NCI-H128 (cell line): ENCODE measurements around the gene RRAD.
"Not testable (repeated sequence)": the region's sequence is repeated elsewhere in the genome, so short reads cannot be mapped to it uniquely, and the experiment has no call there.

Experiments
- DNase-seq: peaks from one replicate; lab custom pipeline; 2025; ENCODE audit not compliant: unreplicated experiment; lab: John Stamatoyannopoulos, UW

The RRAD gene

DNA sequence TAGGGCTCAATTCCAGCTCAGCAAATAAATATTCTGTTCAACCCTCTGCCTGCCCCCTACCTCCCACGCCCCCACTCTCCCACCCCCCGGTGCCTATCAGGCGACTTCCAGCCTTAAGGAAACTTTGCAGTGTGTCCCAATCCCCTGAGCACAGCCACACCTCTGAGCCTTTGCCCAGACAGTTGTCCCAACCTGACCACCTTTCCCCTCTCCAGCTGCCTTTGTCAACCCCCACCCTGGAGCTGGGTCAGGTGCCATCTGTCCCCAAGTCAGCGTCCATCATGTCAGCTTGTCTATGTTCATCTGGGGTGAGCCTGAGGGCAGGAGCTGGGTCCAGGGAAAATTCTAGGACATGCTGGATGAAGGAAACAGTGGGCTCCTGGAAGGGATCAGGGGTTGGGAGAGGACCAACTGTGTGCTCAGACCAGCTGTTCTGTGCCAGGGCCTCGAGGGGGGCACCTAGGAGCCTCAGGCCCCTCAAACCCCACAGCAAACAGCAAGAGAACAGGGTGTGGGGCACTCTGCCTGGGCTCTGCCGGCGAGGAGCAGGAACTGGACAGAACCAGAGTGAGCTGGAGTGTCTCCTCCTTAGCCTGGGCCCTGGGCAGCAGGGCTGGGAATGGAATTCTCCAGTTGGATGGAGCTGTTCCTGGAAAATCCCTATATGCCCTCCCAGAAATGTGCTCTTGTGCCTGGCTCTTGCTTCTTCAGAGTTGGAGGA is 24.5 kb downstream of the RRAD start:
- DNase-seq: no peak

DNA sequence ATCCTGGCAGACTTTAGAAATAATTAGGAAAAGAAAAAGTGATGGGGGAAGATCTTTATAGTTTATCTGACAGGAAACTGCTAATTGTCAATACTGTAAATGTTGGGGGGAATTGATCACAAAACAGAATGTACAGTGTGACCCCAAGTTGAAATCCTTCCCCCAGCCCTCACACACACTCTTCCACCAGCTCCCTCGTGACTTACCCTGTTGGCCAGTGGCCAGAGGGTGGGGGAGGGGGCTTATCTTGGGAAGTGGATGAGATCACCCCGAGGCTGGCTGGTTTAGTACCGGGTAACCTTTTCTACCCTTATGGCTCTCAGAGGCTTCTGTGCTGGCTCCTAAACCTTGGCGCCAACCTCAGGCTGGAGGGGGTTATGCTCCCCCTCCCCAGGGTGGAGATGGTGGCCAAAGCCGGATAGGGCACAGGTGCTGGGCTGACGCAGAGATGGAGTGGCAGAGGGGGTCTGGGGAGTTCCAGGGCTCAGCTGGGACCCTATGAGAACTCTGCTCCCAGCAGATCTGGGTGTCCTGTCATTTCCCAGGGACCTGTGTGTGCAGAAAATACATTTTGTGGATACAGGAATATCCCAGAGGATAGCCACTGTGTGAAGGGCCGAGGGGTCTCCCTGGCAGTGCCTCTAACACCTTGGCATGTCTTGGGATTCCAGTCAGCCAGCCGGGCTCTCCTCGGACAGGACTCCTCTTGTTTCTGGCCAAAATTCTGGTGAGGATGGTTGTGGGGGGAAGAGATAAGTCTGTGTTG is 25.2 kb downstream of the RRAD start:
- DNase-seq: no peak

DNA sequence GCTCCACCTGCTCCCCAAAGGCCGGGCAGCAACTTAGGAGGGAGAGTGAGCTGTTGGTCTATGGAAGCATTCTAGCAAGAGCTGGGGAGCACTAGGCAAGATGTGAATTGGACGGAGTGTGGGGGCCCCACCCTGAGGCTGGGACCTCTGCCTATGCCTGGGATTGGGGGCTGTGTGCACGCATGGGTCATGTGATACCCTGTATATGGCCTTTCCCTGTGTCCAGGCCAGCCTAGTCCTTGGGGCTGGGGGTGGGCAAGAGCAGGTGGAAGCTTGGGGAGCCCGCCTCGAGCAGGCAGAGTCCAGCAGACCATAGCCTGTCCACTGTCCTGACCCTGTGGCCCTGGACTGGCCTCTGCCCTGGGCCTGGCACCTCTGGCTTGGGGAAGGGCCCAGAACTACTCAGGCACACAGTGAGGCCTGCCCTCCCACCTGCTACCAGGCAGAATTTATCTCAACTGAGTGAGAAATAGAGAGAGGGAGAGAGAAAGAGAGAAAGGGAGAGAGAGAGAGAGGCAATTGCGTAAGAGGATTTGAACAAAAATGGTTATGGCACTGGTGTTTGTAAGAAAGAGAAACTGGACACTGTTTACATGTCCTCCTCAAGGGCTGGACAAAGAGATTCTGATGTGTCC is 25.9 kb downstream of the RRAD start:
- DNase-seq: no peak

DNA sequence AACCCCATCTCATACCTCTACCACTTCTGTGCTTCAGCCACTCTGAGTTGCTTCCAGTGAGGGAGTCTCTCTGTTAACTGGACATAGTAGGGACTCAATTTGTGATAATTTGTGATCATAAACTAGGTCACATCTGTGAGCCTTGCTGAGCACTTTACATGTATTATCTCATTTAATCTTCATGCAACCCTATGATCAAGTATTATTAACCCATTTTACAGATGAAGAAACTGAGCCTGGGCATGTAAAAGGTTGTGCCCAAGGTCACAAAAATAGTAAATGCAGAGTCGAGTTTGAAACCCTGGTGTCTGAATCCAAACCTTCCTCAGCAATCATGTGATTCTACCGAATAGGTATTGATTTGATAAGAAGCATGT is 26.4 kb downstream of the RRAD start:
- DNase-seq: no peak

DNA sequence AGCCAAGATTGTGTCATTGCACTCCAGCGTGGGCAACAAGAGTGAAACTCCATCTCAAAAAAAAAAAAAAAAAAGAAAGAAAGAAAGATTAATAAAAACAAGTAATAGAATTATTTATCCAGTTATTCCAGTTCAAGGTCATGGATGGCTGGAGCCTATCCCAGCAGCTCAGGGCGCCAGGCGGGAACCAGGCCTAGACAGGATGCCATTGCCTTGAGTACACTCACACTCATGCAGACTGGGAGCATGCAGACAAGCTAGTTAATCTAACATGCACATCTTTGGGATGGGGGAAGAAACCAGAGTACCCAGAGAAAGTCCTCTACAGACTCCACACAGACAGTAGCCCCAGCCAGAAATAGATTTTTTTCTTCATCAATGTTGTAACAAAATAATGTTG is 27.1 kb downstream of the RRAD start:
- DNase-seq: no peak

DNA sequence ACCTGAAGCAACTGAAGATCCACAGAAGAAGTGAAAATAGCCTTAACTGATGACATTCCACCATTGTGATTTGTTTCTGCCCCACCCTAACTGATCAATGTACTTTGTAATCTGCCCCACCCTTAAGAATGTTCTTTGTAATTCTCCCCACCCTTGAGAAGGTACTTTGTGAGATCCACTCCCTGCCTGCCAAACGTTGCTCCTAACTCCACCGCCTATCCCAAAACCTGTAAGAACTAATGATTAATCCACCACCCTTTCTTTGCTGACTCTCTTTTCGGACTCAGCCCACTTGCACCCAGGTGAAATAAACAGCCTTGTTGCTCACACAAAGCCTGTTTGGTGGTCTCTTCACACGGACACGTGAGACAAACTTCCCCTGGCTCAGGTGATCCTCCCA is 28.7 kb downstream of the RRAD start:
- not testable (repeated sequence) for DNase-seq

DNA sequence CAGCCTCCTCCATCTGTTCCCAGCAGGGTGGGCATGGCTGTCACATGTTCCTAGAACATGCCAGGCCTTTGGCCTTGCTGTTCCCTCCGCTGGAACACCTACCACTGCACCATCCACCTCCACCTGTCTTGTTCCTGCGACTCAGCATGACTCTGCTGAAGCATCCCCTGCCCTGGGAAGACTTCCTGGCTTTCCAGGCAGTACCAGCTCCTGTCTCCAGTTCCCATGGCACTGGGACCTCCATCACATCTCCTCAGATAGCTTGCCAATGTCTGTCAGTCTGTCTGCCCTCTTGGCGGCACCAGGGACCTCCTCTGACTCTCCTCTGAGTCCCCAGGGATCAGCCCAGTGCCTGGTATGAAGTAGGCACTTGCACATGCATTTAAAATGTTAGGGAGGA is 29.3 kb downstream of the RRAD start:
- no peak for DNase-seq

DNA sequence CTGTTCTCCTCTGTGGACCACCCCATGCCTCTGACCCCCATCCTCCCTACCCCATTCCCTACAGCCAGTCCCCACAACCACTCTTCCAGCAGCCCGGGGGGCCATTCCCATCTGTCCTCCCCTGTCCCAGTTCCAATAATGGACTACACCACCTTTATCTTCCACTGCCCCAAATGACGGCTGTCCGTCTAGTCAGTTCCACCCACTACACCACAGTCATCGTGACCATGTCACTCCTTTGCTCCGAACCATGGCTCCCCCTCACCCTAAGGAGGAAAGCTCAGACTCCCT is 29.7 kb downstream of the RRAD start:
- no peak for DNase-seq

DNA sequence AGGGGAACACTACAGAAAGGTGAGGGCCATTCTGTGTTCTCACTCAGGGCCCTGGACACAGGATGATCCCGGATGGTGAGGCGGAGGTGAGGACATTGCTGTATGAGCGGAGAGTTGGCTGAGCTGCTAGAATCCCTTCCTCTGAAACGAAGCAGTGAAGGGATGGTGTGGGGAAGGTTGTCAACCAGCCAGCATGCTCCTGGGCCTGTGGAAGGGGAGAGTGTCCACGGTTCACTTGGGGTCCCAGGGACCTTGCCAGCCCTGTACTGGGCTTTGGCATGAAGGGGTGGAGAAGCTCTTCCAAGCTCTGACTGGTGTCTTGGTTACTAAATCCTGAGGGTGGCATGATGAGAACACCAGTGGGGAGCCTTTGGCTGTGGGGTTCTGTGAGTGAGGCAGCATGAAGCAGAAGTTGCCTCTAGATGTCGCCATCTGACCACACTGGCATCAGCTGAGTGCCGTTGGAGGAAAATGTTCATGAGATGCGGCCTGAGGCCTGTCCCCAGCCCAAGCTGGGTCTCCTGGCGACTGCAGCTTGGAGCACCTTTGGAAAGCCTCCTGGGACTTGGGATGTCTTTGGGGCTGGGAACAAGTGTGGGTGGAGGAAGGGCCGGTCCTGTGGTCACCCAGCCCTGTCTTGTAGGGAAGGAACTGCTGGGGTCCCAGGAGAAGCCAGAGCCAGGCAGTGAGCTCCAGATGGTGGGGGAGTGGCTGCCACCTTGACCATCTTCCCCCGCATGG is 30.2 kb downstream of the RRAD start:
- peak; percentile 21 for DNase-seq

DNA sequence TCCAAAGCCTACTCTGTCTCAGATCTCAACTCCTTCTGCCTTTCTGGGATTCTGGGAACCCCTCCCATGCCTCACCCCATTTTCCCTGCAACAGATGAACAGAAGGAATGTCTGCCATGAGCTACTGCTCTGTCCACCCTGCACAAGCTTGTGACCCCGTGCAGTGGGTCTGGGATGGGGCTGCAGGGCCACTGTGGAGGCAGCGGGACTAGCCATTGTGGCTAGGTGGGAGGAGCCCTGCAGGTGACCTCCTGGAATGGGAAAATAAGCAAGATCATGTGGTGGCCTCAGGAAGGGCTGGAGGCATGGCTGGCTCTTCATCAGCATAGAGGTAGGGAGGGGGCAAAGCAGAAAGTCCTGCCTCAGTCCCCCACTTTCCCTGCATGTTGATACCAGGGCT is 31.3 kb downstream of the RRAD start:
- DNase-seq: no peak

DNA sequence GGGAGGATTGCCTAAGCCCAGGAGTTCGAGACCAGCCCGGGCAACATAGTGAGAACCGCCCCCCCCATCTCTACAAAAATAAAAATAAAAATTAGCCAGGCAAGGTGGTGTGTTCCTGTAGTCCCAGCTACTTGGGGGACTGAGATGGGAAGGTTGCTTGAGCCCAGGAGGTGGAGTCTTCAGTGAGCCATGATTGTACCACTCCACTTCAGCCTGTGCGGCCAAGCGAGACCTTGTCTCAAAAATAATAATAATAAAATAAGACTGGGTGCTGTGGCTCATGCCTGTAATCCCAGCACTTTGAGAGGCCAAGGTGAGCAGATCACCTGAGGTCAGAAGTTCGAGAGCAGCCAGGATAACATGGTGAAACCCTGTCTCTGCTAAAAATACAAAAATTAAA is 33.5 kb downstream of the RRAD start:
- DNase-seq: no peak

DNA sequence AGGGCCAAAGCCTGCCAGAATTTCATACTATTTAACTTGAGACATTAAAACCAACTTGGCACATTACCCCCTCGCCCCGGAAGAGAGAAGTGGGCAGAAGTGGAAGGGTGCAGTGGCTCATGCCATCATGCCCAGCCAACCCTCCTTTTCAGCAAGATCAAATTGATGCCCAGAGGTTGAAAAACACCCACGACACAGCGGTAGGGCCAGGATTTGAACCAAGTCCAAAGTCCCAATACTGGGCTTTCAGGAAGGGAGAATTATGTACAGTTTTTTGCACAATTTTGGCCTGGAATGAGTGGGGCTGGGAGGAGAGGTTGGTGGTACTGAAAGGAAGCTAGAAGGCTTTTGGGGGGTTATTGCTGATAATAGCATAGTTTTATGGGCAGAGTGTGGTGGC is 34.0 kb downstream of the RRAD start:
- no peak for DNase-seq

DNA sequence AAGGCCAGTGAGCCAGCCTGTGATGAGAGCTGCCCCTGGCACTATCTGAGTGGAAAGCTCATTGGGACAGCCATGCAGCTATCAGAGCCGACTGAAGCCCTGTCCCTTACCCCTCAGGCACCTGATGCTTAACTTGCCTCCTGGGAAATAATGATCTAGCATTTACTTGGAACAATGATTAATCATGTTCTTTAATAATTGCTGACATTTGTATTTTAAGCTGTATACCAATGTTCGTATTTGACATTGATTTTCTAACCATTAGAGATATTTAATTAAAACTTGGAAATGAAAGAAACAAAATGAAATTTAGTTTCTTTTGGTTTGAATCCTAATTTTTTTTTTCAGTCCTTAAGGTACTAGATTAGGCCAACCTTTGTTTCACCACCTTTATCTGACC is 34.5 kb downstream of the RRAD start:
- DNase-seq: no peak

DNA sequence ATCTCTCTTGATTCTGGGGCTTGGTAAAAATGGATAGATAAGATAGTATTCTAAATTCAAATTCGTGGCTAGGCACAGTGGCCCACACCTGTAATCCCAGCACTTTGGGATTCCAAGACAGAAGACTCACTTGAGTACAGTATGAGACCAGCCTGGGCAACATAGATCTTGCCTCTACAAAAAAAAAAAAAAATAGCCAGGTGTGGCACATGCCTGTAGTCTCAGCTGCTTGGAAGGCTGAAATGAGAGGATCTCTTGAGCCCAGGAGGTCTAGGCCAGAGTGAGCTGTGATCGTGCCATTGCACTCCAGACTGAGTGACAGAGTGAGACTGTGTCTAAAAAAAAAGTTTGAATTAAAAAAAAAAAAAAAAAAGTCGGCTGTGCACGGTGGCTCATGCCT is 35.7 kb downstream of the RRAD start:
- no peak for DNase-seq

DNA sequence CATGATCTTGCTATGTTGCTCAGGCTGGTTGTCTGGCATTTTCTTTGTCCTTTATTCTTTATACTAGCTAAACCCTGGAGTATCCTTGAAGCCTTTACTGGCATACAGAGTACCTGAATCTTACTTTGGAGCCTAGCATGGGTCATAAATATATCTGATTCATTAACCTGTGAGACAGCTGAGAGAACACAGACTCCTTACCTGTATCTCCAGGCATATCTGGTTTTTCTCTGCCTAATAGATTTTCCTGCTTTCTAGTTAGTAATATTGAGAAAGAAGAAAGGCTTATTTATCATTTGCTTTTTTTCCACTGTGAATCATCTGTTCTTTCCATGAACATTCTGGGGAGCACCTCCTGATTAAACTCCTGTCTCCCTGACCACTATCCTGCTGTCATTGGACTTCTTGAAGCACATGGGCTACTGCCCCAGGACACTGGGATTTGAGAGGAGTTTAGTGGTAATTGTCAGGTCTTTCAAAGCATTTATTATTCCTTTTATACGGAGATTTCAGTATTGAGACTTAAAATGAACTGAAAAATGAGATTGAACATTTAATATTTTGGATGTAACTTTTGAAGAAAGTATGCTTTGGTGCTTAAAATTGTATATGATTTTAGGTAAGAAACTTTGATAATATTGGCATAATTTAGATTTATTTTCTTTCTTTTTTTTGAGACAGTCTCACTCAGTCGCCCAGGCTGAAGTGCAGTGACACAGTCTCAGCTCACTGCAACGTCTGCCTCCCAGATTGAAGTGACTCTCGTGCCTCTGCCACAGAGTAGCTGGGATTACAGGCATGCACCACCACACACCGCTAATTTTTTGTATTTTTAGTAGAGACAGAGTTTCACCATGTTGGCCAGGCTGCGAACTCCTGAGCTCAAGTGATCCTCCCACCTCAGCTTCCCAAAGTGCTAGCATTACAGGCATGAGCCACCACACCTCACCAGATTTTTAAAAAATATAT is 36.4 kb downstream of the RRAD start:
- DNase-seq: no peak

DNA sequence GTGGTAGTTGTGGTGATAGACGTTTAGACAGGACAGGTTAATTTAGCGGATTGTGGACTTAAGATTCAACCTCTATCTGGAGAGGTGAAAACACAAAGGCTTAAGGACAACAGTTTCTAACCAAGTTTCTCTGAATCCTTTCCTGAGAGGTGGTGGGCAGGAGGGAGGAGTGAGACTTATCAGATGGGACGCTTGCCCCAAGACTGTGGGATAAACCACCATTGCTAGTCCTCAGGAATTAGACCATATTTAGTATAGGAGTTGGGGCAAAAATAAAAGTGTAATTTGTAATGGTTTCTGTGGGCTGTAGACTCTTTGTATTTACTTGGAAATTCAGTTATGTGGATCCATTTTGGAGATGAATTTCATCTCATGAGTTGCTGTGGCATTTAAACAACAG is 38.4 kb downstream of the RRAD start:
- DNase-seq: no peak

DNA sequence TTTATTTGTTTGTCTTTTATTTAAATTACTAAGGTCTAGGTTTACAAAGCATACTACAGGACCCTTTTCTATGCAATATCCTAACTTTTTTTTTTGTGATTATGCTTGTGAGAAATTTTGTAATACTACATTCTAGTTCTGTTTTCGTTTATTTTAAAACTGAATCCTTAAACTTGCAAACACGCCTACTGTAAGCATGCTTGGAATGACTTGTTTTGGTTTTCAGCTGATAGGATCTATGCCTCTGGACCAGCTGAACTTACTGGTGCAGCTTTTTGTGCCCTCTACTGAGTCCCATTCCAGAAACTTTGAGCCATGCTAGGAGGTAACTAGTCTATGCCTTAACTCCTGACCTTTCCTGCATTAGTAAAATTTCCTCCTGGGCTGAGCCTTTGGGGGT is 39.0 kb downstream of the RRAD start:
- DNase-seq: no peak

DNA sequence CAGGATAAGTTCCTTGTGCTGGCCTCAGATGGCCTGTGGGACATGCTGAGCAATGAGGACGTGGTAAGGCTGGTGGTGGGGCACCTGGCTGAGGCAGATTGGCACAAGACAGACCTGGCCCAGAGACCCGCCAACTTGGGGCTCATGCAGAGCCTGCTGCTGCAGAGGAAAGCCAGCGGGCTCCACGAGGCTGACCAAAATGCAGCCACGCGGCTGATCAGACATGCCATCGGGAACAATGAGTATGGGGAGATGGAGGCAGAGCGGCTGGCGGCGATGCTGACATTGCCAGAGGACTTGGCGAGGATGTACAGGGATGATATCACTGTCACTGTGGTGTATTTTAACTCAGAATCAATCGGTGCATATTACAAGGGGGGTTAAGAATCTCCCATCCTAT is 39.8 kb downstream of the RRAD start:
- DNase-seq: no peak

DNA sequence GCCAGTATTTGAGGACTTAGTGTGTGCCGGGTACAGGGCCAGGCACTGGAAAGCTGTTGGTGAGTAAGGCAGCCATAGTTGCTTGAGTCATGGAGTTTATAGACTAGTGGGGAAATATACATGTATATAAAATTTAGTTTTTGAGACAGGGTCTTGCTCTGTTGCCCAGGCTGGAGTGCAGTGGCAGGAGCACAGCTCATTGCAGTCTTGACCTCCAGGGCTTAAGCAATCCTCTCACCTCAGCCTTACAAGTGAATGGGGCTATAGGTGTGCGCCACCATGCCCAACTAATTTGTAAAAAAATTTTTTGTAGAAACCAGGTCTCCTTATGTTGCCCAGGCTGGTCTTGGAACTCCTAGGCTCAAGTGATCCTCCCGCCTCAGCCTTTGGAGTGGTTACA is 42.6 kb downstream of the RRAD start:
- DNase-seq: no peak

DNA sequence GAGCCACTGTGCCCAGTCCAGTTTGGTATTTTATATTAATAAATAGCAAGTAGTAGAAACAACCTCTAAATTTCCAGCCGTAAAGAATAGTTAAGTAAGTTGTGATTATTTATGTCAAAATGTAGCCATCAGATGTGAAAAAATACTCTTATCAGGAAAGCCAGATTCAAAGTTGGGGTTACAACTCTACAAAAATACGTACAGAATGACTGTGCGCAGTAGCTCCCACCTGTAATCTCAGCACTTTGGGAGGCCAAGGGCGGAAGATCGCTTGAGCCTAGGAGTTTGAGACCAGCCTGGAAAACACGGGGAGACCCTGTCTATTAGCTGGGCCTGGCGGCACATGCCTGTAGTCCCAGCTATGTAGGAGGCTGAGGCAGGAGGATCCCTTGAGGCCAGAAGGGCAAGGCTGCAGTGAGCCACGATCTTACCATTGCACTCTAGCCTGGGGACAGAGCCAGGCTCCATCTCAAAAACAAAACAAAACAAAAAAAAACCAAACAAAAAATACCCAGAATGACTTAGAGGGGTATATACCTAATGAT is 43.3 kb downstream of the RRAD start:
- DNase-seq: no peak

DNA sequence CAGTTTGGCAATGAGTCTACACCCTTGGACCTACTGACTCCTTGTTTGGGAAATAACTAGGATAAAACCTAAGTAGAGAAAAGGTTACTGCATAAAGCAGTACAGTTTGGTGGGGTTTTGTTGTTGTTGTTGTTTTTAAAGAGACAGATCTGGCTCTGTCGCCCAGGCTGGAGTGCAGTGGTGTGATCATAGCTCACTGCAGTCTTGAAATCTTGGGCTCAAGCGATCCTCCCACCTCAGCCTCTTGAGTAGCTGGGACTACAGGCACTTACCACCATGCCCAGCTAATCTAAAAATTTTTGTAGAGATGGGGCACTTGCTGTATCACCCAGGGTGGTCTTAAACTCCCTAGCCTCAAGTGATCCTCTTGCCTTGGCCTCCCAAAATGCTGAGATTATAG is 43.8 kb downstream of the RRAD start:
- no peak for DNase-seq
